K562 (cell line): ENCODE results near the gene GPR162. TPM values are rescaled to one million over a fixed set of nuclear protein-coding genes. Genes with fewer than 3 reads are reported as not detected.

Experiments
- CHD4 ChIP-seq: fragments of 200-600 bp; sonication (generic); IDR thresholded peaks from 3 replicates; pipeline ENCODE4 v1.6.1; 2012; ENCODE audit warnings: low read depth, mild to moderate bottlenecking, mixed read lengths, low read length, inconsistent platforms; ENCODE audit not compliant: insufficient read depth, insufficient replicate concordance, poor library complexity, severe bottlenecking
- MGA ChIP-seq: fragments of 450-650 bp; IDR thresholded peaks from 2 replicates; pipeline ENCODE4 v1.6.1; 2016; ENCODE audit warnings: mild to moderate bottlenecking, moderate library complexity
- polyA plus RNA-seq, 8 experiments: library from polyadenylated mRNA; depleted of rRNA in 4 of 8; stranded (reverse) in 5 of 8; unstranded in 3 of 8; fragments of >200 nt; fragmentation: Nextera tagmentation in 2 of 8; fragmentation: Illumina TruSeq in 1 of 8; extraction: Ambion mirVana in 2 of 8; extraction: Trizol in 1 of 8; gene quantifications; 2 replicates each; pipeline versions ENCODE4 v1.2.1 to v1.2.3, GENCODE V29; 2011 to 2014; ENCODE audit warnings: inconsistent platforms in 1 of 8, missing spikeins in 1 of 8
- total RNA-seq, 7 experiments: library from RNA; depleted of rRNA in 6 of 7; stranded (reverse); fragments of >200 nt in 6 of 7; fragmentation: Illumina TruSeq in 2 of 7; extraction: Trizol in 2 of 7; gene quantifications; 2 replicates each; pipeline versions ENCODE4 v1.2.1 to v1.2.3, GENCODE V29; 2011 to 2021; ENCODE audit warnings: low replicate concordance in 1 of 7
- TF ChIP-seq, protein P1 (sequence below), 2 experiments: fragments of 450-650 bp in 1 of 2; sonication (generic) in 1 of 2; formaldehyde crosslinking; conservative IDR thresholded peaks; 2 replicates each; pipeline versions ENCODE4 v1.4.0 to v1.8.1; 2020 to 2022; ENCODE audit warnings: mild to moderate bottlenecking in 1 of 2, missing genetic modification reagents in 1 of 2

The GPR162 gene
- total and polyA plus RNA-seq, 9 of the 15 experiments (the other 6 are each of a cell fraction or from before 2014, with no cell fraction given), result 0.65 to 1.8 (median 1.1) TPM; not detected in 2

DNA sequence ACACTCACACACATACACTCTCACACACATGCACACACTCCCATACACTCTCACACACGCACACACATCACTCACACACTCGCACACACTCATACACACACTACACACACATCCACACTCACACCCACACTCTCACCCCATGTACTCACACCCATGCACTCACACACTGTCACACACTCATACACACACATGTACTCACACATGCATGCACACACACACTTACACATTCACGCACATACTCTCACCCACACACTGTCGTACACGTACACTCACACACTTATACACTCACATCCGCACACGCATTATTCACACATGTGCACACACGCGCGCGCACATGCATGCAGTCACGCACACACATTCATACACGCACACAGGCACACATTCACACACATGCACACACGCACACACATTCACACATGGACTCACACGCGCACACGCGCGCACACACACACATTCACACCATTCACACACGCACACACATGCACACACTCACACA, 3.9 kb upstream of the GPR162 start (continued):
- TF ChIP-seq MGA (no peak), CHD4 (no peak)
- TF ChIP-seq, protein P1, sequence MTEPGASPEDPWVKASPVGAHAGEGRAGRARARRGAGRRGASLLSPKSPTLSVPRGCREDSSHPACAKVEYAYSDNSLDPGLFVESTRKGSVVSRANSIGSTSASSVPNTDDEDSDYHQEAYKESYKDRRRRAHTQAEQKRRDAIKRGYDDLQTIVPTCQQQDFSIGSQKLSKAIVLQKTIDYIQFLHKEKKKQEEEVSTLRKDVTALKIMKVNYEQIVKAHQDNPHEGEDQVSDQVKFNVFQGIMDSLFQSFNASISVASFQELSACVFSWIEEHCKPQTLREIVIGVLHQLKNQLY (CRISPR knock-in tag; conservative IDR thresholded peaks at IDR 0.05), result no peak
